Suprapubic skin (tissue), 4 donors: ENCODE data around the gene COG4. TPM values are rescaled to one million over a fixed set of nuclear protein-coding genes. Genes with fewer than 3 reads are reported as not detected.
A peak's percentile ranks its signal among the peaks of the same experiment; 100 is the strongest.

ENCODE experiments used
- DNase-seq, 2 donors: peaks; one replicate each; pipeline ENCODE4 v3.0.0-alpha.2; 2019; ENCODE audit warnings: low spot score in 2 of 2
- H3K27ac ChIP-seq: fragments of 200-600 bp; sonication (generic); one replicate; pipeline ENCODE4 v1.5.1; 2019
- H3K27me3 ChIP-seq: fragments of 200-600 bp; sonication (generic); one replicate; pipeline ENCODE4 v1.5.1; 2019
- H3K36me3 ChIP-seq: fragments of 200-600 bp; sonication (generic); one replicate; pipeline ENCODE4 v1.5.1; 2019
- H3K4me1 ChIP-seq: fragments of 200-600 bp; sonication (generic); one replicate; pipeline ENCODE4 v1.5.1; 2019
- H3K4me3 ChIP-seq: fragments of 200-600 bp; sonication (generic); one replicate; pipeline ENCODE4 v1.5.1; 2019; ENCODE audit warnings: mild to moderate bottlenecking
- H3K9me3 ChIP-seq: fragments of 200-600 bp; sonication (generic); one replicate; pipeline ENCODE4 v1.5.1; 2019
- CTCF ChIP-seq, 2 donors: fragments of 200-600 bp in 1 of 2; fragments of 450-650 bp in 1 of 2; sonication (generic) in 1 of 2; IDR thresholded peaks; one replicate each; pipeline ENCODE4 v1.5.1; 2016 to 2019; ENCODE audit warnings: antibody characterized with exemption in 2 of 2, mild to moderate bottlenecking in 1 of 2, moderate library complexity in 1 of 2
- EP300 ChIP-seq: sonication (generic); formaldehyde crosslinking; IDR thresholded peaks from one replicate; pipeline ENCODE4 v1.6.1; 2017; ENCODE audit warnings: antibody characterized with exemption
- POLR2A ChIP-seq, 2 donors: fragments of 450-650 bp; IDR thresholded peaks; one replicate each; pipeline ENCODE4 v1.6.1; 2017; ENCODE audit warnings: antibody characterized with exemption in 2 of 2, mild to moderate bottlenecking in 2 of 2, moderate library complexity in 2 of 2
- POLR2AphosphoS5 ChIP-seq, 3 donors: sonication (generic); formaldehyde crosslinking; IDR thresholded peaks; one replicate each; pipeline ENCODE4 v1.6.1; 2017; ENCODE audit warnings: antibody characterized with exemption in 3 of 3
- WGBS: methylation state at CpG from one replicate; pipeline ENCODE4 v1.1.5; 2018; 5-methylcytosine and 5-hydroxymethylcytosine counted together
- total RNA-seq, 4 donors: library from RNA; depleted of rRNA; stranded (reverse); fragments of >200 nt; gene quantifications; one replicate each; pipeline ENCODE4 v1.1.0, GENCODE V29; 2016

COG4 gene
- total RNA-seq, 4 donors from 2014 or later: 35.0 to 59.9 (median 48.2) TPM

- peak in 1 of 2 donors; percentile 73 for DNase-seq
- Histone ChIP-seq H3K4me3 (peak overlapping the region; percentile 78), H3K9me3 (no peaks in the 10 kb centered on the region), H3K27ac (peak overlapping the region; percentile 61), H3K27me3 (no peaks in the 10 kb centered on the region), H3K4me1 (peaks cover 44% of the 10 kb centered on the region), H3K36me3 (peaks cover 3% of the 10 kb centered on the region)
- TF ChIP-seq POLR2AphosphoS5 (IDR thresholded peaks at IDR 0.05) (no peak), EP300 (no peak), POLR2A (IDR thresholded peaks at IDR 0.05) (no peak), CTCF (IDR thresholded peaks at IDR 0.05) (no peak)
- WGBS: 0% methylated on average over 10 of the region's 39 CpGs
Measured at GRCh38 chr16:70438585-70438968, 84.8 kb downstream of the COG4 start.

- Histone ChIP-seq H3K27me3 (no peaks in the 10 kb centered on the region), H3K36me3 (peaks cover 3% of the 10 kb centered on the region), H3K4me3 (peak overlapping the region; percentile 78), H3K27ac (peak overlapping the region; percentile 61), H3K9me3 (no peaks in the 10 kb centered on the region), H3K4me1 (peaks cover 52% of the 10 kb centered on the region)
- 10% methylated on average over 22 of the region's 22 CpGs for WGBS
- peak in 1 of 2 donors; percentile 71 for DNase-seq
- no peak for TF ChIP-seq CTCF (IDR thresholded peaks at IDR 0.05)
- no peak for TF ChIP-seq EP300
- no peak for TF ChIP-seq POLR2AphosphoS5 (IDR thresholded peaks at IDR 0.05)
- no peak for TF ChIP-seq POLR2A (IDR thresholded peaks at IDR 0.05)
Measured at GRCh38 chr16:70437582-70438557, 85.5 kb downstream of the COG4 start.

GRCh38 chr16:70437017-70437581 lies 86.3 kb downstream of the COG4 start:
- H3K9me3 ChIP-seq: no peaks in the 10 kb centered on the region
- TF ChIP-seq POLR2AphosphoS5 (IDR thresholded peaks at IDR 0.05) (no peak), CTCF (IDR thresholded peaks at IDR 0.05) (no peak)
- no peaks in the 10 kb centered on the region for H3K27me3 ChIP-seq
- H3K4me1 ChIP-seq: peaks cover 59% of the 10 kb centered on the region
- 21% methylated on average over 3 of the region's 5 CpGs for WGBS
- H3K36me3 ChIP-seq: peaks cover 3% of the 10 kb centered on the region
- DNase-seq: no peak
- H3K4me3 ChIP-seq: peak overlapping the region; percentile 78
- H3K27ac ChIP-seq: no peak overlapping the region

- Histone ChIP-seq H3K4me3 (no peak overlapping the region), H3K27ac (no peak overlapping the region), H3K4me1 (peaks cover 82% of the 10 kb centered on the region), H3K27me3 (no peaks in the 10 kb centered on the region), H3K9me3 (no peaks in the 10 kb centered on the region), H3K36me3 (peaks cover 3% of the 10 kb centered on the region)
- TF ChIP-seq POLR2A (IDR thresholded peaks at IDR 0.05) (no peak), POLR2AphosphoS5 (IDR thresholded peaks at IDR 0.05) (no peak), CTCF (IDR thresholded peaks at IDR 0.05) (no peak), EP300 (no peak)
- no peak for DNase-seq
- 87% methylated on average over 6 of the region's 6 CpGs for WGBS
Measured at GRCh38 chr16:70434484-70435260, 88.7 kb downstream of the COG4 start.
